Upper lobe of left lung (tissue), 4 donors: Measurements from ENCODE around the gene LAD1.

Experiments used
- CTCF ChIP-seq, 6 experiments: fragments of 450-650 bp in 4 of 6; fragments of 200-600 bp in 2 of 6; sonication (generic) in 2 of 6; IDR thresholded peaks; one replicate each; pipeline ENCODE4 v1.5.1; 2016 to 2019; ENCODE audit warnings: antibody characterized with exemption in 6 of 6
- EP300 ChIP-seq, 4 donors: sonication (generic); formaldehyde crosslinking; IDR thresholded peaks; one replicate each; pipeline ENCODE4 v1.5.1; 2017; ENCODE audit warnings: antibody characterized with exemption in 4 of 4, control low read depth in 2 of 4
- POLR2A ChIP-seq, 4 donors: fragments of 450-650 bp; IDR thresholded peaks; one replicate each; pipeline ENCODE4 v1.5.1; 2016 to 2017; ENCODE audit warnings: antibody characterized with exemption in 4 of 4, mild to moderate bottlenecking in 2 of 4
- POLR2AphosphoS5 ChIP-seq, 2 donors: sonication (generic); formaldehyde crosslinking; IDR thresholded peaks; one replicate each; pipeline ENCODE4 v1.5.1; 2017; ENCODE audit warnings: antibody characterized with exemption in 2 of 2

- no peak for TF ChIP-seq POLR2A (IDR thresholded peaks at IDR 0.05)
- no peak for TF ChIP-seq CTCF (IDR thresholded peaks at IDR 0.05)
- no peak for TF ChIP-seq EP300 (IDR thresholded peaks at IDR 0.05)
- TF ChIP-seq POLR2AphosphoS5 (IDR thresholded peaks at IDR 0.05): no peak
Measured at GRCh38 chr1:201419746-201420607, 20.9 kb upstream of the LAD1 start.
